ENCODE measurements around the gene PTPRN2. TPM values are rescaled to one million over a fixed set of nuclear protein-coding genes. Genes with fewer than 3 reads are reported as not detected.

PTPRN2 gene
- total RNA-seq, 1 experiment from 2014 or later = 1.1 TPM

- ChIA-PET CTCF (no interaction called here), POLR2A (no interaction called here)
- no TSS peak for BruUV-seq (replicated peaks)
- Histone ChIP-seq H3K27me3 (ENCODE audit: control insufficient read depth, insufficient read depth, low read length) (peaks cover 11% of the 10 kb centered on the region), H3K4me3 (ENCODE audit: low read depth in 2 of 2, low read length in 2 of 2) (no peak overlapping the region), H3K9me3 (ENCODE audit: control insufficient read depth, insufficient read depth, low read depth, low read length) (no peaks in the 10 kb centered on the region), H3K27ac (ENCODE audit: low read length) (no peak overlapping the region), H3K4me1 (ENCODE audit: control insufficient read depth, insufficient read depth, low read length) (no peaks in the 10 kb centered on the region), H3K36me3 (ENCODE audit: control insufficient read depth, insufficient read depth, low read length) (no peaks in the 10 kb centered on the region)
- in situ Hi-C loops (cut with HindIII; ENCODE audit: low pct_unique_long_range_greater_than_20kb, low sequenced_read_pairs) (no loop called here), intact Hi-C loops (cut with micrococcal nuclease; ENCODE audit: unreplicated experiment) (no loop called here)
- TF ChIP-seq REST (IDR thresholded peaks at IDR 0.05; ENCODE audit: insufficient read depth in 1 of 2, low read depth in 2 of 2, low read length in 1 of 2) (no peak), SIN3A (IDR thresholded peaks at IDR 0.05; ENCODE audit: borderline replicate concordance, insufficient read depth, low read depth, low read length) (no peak), CTCF (IDR thresholded peaks at IDR 0.05) (no peak), POLR2AphosphoS5 (IDR thresholded peaks at IDR 0.05; ENCODE audit: low read depth, low read length) (no peak), TCF7L2 (IDR thresholded peaks at IDR 0.05; ENCODE audit: low read depth, low read length) (no peak)
- DNase-seq (ENCODE audit: low read depth, low spot score) (no peak), ATAC-seq (no peak)
Measured at GRCh38 chr7:157719705-157720655, 867.6 kb downstream of the PTPRN2 start.

- ATAC-seq = no peak
- Histone ChIP-seq H3K4me3 (ENCODE audit: low read depth in 2 of 2, low read length in 2 of 2) (no peak overlapping the region), H3K4me1 (ENCODE audit: control insufficient read depth, insufficient read depth, low read length) (no peaks in the 10 kb centered on the region), H3K27ac (ENCODE audit: low read length) (no peak overlapping the region), H3K9me3 (ENCODE audit: control insufficient read depth, insufficient read depth, low read depth, low read length) (no peaks in the 10 kb centered on the region), H3K36me3 (ENCODE audit: control insufficient read depth, insufficient read depth, low read length) (no peaks in the 10 kb centered on the region), H3K27me3 (ENCODE audit: control insufficient read depth, insufficient read depth, low read length) (peaks cover 4% of the 10 kb centered on the region)
- TF ChIP-seq TCF7L2 (IDR thresholded peaks at IDR 0.05; ENCODE audit: low read depth, low read length) = no peak
- no peak for TF ChIP-seq SIN3A (IDR thresholded peaks at IDR 0.05; ENCODE audit: borderline replicate concordance, insufficient read depth, low read depth, low read length)
- no peak for TF ChIP-seq POLR2AphosphoS5 (IDR thresholded peaks at IDR 0.05; ENCODE audit: low read depth, low read length)
- no peak for TF ChIP-seq REST (IDR thresholded peaks at IDR 0.05; ENCODE audit: insufficient read depth in 1 of 2, low read depth in 2 of 2, low read length in 1 of 2)
- no peak for TF ChIP-seq CTCF (IDR thresholded peaks at IDR 0.05)
- ChIA-PET CTCF (no interaction called here), POLR2A (no interaction called here)
- DNase-seq (ENCODE audit: low read depth, low spot score) = no peak
- in situ Hi-C loops (cut with HindIII; ENCODE audit: low pct_unique_long_range_greater_than_20kb, low sequenced_read_pairs) (no loop called here), intact Hi-C loops (cut with micrococcal nuclease; ENCODE audit: unreplicated experiment) (no loop called here)
- BruUV-seq (replicated peaks) = no TSS peak
Measured at GRCh38 chr7:157719008-157719682, 868.5 kb downstream of the PTPRN2 start.
